ENCODE results near the gene NHP2.

GRCh38 chr5:178201927-178202235 lies 48.2 kb upstream of the NHP2 start:
- no peak for TF ChIP-seq CTCF (IDR thresholded peaks at IDR 0.05)
- TF ChIP-seq POLR2A (IDR thresholded peaks at IDR 0.05) = no peak
- no peak for TF ChIP-seq EP300 (IDR thresholded peaks at IDR 0.05)
